Activated naive CD4-positive, alpha-beta T cell (primary cell): ENCODE results near the gene RNF223.
"Not testable (repeated sequence)": the region's sequence is repeated elsewhere in the genome, so short reads cannot be mapped to it uniquely, and the experiment has no call there.

Source experiments
- DNase-seq, 4 experiments: peaks; one replicate each; lab custom pipeline; 2025; lab: John Stamatoyannopoulos, UW

Gene RNF223

GRCh38 chr1:1087351-1088028, 13.4 kb upstream of the RNF223 start:
- no peak for DNase-seq

GRCh38 chr1:1086911-1087341, 12.8 kb upstream of the RNF223 start:
- DNase-seq = no peak

- no peak for DNase-seq
These were observed 12.1 kb upstream of the RNF223 start for GRCh38 chr1:1085911-1086841.

GRCh38 chr1:1085171-1085841, 11.2 kb upstream of the RNF223 start:
- no peak for DNase-seq

- DNase-seq = no peak
These were observed 10.5 kb upstream of the RNF223 start for GRCh38 chr1:1084372-1085170.

- DNase-seq = no peak
These were observed 9.6 kb upstream of the RNF223 start for GRCh38 chr1:1083416-1084371.

GRCh38 chr1:1082776-1083415, 8.8 kb upstream of the RNF223 start:
- DNase-seq = no peak

- DNase-seq = no peak
These were observed 8.2 kb upstream of the RNF223 start for GRCh38 chr1:1082239-1082775.

GRCh38 chr1:1081311-1082238, 7.5 kb upstream of the RNF223 start:
- DNase-seq = no peak

GRCh38 chr1:1080951-1081310, 6.8 kb upstream of the RNF223 start:
- no peak for DNase-seq

- no peak for DNase-seq
These were observed 6.1 kb upstream of the RNF223 start for GRCh38 chr1:1080122-1080757.

- DNase-seq = no peak
These were observed 5.5 kb upstream of the RNF223 start for GRCh38 chr1:1079408-1080121.

- DNase-seq = not testable (repeated sequence)
These were observed 3.3 kb upstream of the RNF223 start for GRCh38 chr1:1077396-1077795.

GRCh38 chr1:1075148-1075935, 1.2 kb upstream of the RNF223 start:
- no peak for DNase-seq

GRCh38 chr1:1074631-1075147, 583 bp upstream of the RNF223 start:
- DNase-seq = no peak
